NCI-H1105 (cell line): ENCODE measurements around the gene SLC7A14.
A peak's percentile ranks its signal among the peaks of the same experiment; 100 is the strongest.

Experiments used
- DNase-seq: peaks from one replicate; lab custom pipeline; 2025; lab: John Stamatoyannopoulos, UW

The SLC7A14 gene

DNA sequence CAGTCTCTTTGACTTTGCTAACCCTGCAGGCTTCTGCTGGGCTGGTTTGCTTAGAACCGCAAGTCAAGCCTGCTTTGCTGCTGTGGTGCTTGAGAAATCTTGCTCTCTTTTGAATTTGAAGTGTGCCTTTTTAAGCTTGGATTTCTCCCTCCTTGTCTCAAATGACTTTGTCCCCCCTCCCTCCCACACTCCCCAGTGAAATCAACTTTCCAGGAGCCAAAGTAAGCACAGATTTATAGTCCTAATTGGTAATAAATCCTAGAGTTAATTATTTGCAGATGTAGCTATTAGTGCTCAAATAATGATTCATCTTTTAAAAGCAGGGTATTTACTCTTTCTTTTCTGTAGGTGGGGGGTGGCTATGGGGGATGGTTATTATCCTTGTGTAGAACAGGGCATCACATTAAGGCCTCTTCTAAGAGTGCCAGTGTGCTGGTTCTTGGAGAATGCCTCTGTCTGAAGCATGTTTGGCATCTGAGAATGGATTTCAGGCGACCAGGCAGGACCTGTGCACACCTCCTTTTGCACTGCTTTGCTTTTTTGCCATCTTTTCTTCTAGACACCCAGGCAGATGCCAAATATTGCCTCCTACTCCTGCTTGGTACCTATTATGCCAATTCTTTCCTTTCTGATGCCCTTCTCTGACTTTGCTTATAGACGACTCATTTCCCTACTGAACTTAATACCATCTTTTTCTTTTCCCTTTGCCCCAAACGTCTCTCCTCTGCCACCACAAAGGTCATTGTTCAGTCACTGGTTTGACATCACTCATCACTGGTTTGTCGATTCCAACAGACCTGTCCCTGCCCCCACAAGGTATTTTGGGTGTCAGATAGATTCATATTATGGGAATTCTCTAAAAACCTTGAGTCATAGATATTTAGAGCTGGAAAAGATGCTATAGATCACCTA, 116.5 kb downstream of the SLC7A14 start:
- peak; percentile 55 for DNase-seq

DNA sequence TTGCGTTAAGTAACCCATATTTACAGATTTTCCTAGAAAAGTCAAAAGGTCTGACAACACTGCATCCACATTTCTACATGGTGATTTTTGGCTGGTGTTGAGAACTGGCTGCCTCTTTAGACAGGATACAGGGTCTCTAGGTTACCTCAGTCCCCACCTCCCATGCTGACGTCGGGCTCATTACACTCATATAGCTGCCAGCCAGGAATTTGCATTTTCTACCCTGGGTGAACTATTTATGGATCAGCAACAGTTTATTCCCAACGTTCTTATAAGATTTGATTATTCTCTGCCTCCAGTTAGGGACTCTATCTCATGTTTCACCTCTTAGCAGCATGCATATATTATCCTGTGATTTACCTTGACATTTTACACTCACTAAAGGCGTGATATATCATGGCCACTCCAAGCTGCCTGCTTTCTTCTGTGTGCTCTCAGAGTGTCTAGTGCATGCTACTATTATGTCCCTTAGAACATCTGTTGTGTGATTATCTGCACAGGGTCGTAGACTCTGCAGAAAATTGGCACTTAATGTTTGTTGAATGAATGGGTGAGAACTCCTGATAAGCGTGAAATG, 118.2 kb downstream of the SLC7A14 start:
- no peak for DNase-seq

GRCh38 chr3:170467007-170467406, 118.9 kb downstream of the SLC7A14 start:
- DNase-seq: no peak

GRCh38 chr3:170465955-170466354, 119.9 kb downstream of the SLC7A14 start:
- DNase-seq: no peak

DNA sequence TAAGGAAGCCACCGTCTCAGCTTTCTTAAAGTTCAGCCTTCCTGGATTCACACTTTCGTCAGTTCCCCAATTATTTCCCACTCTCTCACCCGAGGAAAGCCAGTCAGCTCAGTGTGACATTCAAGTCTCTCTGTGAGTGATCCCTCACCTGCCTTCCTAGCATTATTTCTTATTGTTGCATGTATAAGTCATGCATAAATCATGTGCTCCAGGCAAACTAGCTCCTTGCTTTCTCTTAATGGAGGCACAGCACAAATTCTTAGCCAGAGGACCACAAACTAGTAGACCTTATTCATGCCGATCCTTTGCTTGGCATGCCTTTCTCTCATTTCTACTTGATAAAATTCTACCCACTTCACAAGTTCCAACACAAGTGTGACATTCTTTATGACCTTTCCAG, 122.9 kb downstream of the SLC7A14 start:
- no peak for DNase-seq

- no peak for DNase-seq
These were observed 127.6 kb downstream of the SLC7A14 start for GRCh38 chr3:170458285-170458684.

DNA sequence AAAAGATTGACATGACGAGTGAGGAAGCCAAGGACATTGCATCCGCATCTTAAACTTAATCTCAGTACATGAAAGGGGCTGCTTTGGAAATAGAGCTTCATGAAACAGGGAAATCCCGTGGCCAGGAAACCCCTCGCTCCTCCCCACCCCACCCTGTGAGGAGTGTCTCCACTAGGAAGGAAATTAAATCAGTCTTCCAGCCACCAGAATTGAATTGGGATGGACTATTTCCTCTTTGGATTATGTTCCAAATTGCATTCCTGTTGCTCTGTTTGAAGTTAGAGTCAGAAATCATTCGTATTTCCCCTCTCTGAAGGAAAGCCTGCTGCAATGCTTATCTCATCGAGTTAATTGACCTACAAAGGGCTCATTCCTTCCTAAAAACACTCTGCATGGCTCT, 131.4 kb downstream of the SLC7A14 start:
- no peak for DNase-seq

GRCh38 chr3:170450039-170450438, 135.8 kb downstream of the SLC7A14 start:
- no peak for DNase-seq

DNA sequence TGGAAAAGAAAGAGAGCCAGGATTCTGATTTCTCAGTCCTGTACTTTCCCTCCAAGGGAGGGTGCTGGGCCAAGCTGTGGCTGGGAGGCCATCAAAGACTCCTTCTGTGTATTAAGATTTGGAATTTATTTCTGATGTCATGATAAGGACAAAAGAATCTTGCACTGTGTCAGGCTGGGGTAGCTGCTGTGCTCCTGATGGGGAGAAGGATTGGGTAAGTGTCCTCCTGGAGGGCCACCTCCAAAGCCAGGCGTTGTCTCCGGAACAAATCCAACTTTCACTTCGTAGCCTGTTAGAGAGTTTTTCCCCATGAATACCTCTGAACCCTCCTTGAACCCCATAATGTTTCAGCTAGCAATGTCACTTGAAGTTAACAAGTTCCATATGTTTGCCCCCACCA, 137.3 kb downstream of the SLC7A14 start:
- no peak for DNase-seq

DNA sequence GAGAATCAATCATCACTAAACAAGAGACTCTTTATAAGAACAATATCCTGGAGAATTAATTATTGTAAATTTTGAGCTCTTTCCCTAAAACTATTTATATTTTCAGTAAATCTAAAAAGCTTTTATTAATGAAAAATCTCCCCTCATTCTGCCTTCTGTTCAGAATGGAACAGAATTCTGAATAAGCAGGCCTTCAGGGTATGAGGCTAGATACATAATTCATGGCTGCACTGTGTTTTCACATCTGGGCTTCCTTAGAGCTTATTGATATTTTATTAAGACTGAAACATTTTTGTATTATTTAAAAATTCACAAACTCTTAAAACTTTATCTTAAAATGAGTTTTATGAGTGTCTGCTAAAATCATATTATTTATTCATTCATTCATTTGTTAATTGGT, 142.4 kb downstream of the SLC7A14 start:
- DNase-seq: no peak

DNA sequence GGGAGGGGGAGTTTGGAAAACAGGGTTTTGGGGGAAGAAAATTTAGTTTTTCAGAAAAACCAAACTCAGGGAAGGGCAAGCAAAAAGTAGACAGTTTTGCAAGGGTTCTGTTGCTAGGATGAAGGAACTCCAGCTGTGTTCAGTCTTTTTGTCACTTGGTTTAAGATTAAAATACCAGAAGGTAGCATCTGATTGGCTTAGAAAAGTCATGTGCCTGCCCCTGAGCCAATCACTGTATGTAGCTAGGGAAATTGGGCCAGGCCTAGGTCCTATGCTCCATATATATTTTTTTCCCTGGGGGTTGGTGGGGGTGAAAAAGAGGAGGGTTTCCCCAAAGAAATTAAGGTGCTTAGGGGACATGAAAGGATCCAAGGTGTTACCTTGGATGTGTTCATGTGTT, 142.9 kb downstream of the SLC7A14 start:
- no peak for DNase-seq

- DNase-seq: no peak
These were observed 144.5 kb downstream of the SLC7A14 start for GRCh38 chr3:170441412-170441811.

DNA sequence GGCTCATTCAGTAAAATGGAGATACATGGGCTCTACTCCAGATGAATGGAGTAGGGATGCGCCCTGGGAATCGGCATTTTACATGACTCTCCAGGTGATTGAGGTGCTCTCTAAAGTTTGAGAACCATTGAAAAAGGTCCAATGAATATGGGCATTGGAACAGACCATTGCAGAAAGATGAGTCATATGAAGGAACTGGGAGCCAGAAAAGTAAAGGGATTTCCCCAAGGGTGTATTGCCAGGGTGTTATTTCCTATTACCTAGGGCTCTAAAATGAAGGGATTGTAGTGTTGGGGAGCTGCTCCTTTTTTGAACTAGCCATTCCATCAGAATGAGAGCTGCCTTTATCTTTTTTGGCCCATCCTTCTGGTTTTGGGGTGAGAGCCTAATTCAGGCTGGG, 145.5 kb downstream of the SLC7A14 start:
- DNase-seq: no peak

- no peak for DNase-seq
These were observed 147.0 kb downstream of the SLC7A14 start for GRCh38 chr3:170438836-170439235.

GRCh38 chr3:170437696-170438407, 148.0 kb downstream of the SLC7A14 start:
- DNase-seq: no peak

- no peak for DNase-seq
These were observed 148.7 kb downstream of the SLC7A14 start for GRCh38 chr3:170437176-170437575.

GRCh38 chr3:170436697-170437096, 149.2 kb downstream of the SLC7A14 start:
- DNase-seq: no peak

- DNase-seq: no peak
These were observed 153.5 kb downstream of the SLC7A14 start for GRCh38 chr3:170432416-170432815.

- DNase-seq: no peak
These were observed 154.8 kb downstream of the SLC7A14 start for GRCh38 chr3:170431054-170431453.

- no peak for DNase-seq
These were observed 156.8 kb downstream of the SLC7A14 start for GRCh38 chr3:170429050-170429449.

DNA sequence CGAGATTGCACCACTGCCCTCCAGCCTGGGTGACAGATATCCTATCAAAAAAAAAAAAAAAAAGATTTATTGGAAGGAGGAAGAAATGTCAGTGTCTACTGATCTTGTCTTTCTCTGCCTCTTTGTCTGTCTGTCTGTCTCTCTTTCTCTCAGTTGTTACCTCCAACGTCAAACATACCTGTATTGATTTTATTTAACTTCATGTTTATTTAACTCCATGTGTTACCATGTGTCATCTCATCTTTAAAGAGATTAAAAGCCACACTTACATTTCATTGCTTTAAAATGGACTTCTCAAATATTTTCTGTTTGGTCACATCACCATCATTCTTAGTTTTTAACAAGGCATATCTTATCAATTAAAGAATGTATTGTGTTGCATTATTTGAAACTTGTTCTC, 157.8 kb downstream of the SLC7A14 start:
- no peak for DNase-seq

DNA sequence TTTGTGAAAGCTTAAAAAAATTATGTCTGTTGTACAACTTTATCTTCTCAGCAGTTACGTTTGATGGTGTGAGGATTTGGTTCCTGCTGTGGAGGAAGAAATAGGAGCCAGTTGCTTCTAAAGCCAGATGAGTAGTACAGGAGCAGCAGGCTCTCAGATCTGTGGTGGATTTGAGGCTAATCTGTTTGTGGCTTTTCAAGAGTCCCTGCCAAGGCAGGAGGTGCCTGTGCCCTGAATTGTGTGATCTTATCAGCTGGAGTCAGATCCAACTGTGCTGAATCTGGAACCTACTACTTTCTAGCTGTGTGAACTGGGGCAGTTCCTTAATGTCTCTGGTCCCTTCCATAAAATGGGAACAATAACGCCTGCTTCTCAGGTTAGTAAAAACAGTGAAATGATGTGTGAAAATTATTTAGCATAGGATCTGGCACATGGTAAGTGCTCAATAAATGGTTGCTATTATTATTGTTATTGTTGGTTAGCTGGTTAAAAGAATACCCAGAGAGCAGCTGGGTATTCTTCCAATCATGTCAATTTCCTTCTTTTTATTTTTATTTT, 159.6 kb downstream of the SLC7A14 start:
- no peak for DNase-seq
